H1 (cell line): ENCODE data around the gene SLC1A5. TPM values are rescaled to one million over a fixed set of nuclear protein-coding genes. Genes with fewer than 3 reads are reported as not detected.
A peak's percentile ranks its signal among the peaks of the same experiment; 100 is the strongest.

ENCODE experiments used
- HDAC6 ChIP-seq: IDR thresholded peaks from one replicate; pipeline ENCODE4 v1.7.1; 2012; ENCODE audit warnings: low read depth, mild to moderate bottlenecking, inconsistent platforms, low read length, moderate library complexity
- KDM4A ChIP-seq: IDR thresholded peaks from one replicate; pipeline ENCODE4 v1.7.1; 2012; ENCODE audit warnings: low read depth, mild to moderate bottlenecking, moderate library complexity, low read length, inconsistent platforms; ENCODE audit not compliant: severe bottlenecking
- POLR2A ChIP-seq, 2 experiments: IDR thresholded peaks; 1 replicate in 1 of 2; 2 replicates in 1 of 2; pipeline ENCODE4 v1.6.1; 2011; ENCODE audit warnings: low read depth in 2 of 2, low read length in 2 of 2, mild to moderate bottlenecking in 2 of 2; ENCODE audit errors: control extremely low read depth in 1 of 2
- SAP30 ChIP-seq: fragments of 300-600 bp; sonication (generic); IDR thresholded peaks from 2 replicates; pipeline ENCODE4 v1.7.1; 2012; ENCODE audit warnings: low read length, moderate library complexity, mild to moderate bottlenecking, inconsistent platforms; ENCODE audit not compliant: insufficient read depth, insufficient replicate concordance
- TAF1 ChIP-seq: IDR thresholded peaks from 2 replicates; pipeline ENCODE4 v1.6.1; 2011; ENCODE audit warnings: mild to moderate bottlenecking, low read depth, low read length
- polyA plus RNA-seq, 7 experiments: library from polyadenylated mRNA; depleted of rRNA in 3 of 7; stranded (reverse) in 5 of 7; unstranded in 2 of 7; fragments of >200 nt in 5 of 7; fragments of 200-250 nt in 2 of 7; gene quantifications; 1 replicate in 5 of 7; 2 replicates in 1 of 7; 4 replicates in 1 of 7; pipeline versions ENCODE4 v1.2.1 to v1.2.3, GENCODE V29; 2011 to 2013; ENCODE audit warnings: missing spikeins in 2 of 7, mixed read lengths in 2 of 7
- total RNA-seq: library from RNA; stranded (reverse); fragmentation: NEBNext Ultra II Directional; extraction: Animal tissue kit (Norgen Biotek cat#: 25700); gene quantifications from 2 replicates; pipeline ENCODE4 v1.2.1, GENCODE V29; 2021

SLC1A5 gene
- total and polyA plus RNA-seq, 2 of the 8 experiments (the other 6 are each of a cell fraction or from before 2014, with no cell fraction given) = 291 to 351 TPM

DNA sequence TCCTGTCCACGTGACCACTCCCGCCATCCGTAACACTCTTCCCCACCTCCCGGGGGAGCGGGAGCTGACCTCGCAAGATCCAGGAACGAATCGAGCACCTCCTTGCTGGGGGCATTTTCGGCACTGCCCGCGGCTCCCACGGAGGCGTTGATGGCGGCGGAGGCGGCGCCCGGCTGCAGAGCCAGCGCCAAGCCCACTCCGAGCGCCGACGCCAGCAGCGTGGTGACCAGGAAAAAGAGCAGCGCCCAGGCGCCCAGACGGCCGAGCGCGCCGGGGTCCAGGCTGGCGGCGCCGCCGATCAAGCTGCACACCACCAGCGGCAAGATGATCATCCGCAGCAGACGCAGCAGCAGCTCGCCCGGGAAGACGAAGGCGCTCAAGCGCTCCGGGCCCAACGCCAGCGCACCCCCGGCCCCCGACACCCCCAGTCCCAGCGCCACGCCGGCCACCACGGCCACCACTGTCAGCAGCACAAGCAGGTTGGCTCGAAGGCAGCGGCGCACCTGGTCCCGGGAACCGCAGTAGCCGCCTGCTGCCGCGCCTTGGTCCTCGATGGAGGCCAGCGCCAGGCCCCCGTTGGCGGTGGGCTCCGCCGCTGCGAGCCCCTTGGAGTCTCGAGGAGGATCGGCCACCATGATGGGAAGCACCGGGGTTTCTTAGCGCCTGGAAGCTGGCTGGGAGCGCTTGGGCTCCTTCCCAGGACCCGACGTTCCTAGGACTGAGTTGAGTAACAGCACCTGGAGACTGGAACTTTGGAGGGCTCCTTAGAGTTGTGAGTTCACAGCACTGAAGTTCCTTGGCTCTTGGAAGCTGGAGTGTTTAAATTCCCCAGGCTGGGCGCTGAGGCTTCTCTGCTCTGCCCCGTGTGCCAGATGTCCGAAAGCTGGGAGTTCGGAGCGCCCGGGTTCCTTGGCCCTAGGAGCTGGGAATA, 798 bp downstream of the SLC1A5 start (continued):
- TF ChIP-seq SAP30 (peak; percentile 48), POLR2A (IDR thresholded peaks at IDR 0.05; ENCODE audit: control extremely low read depth in 1 of 2, low read depth in 2 of 2, low read length in 2 of 2) (peak; percentile 2 to 43; a peak in 2 of 3 replicates), TAF1 (0 out of 2 replicates have a peak, but pooled peaks have one; percentile 8), KDM4A (peak; percentile 55), HDAC6 (no peak)
